HCT116 (cell line): Measurements from ENCODE around the gene ACSBG1. TPM values are rescaled to one million over a fixed set of nuclear protein-coding genes. Genes with fewer than 3 reads are reported as not detected.
A peak's percentile ranks its signal among the peaks of the same experiment; 100 is the strongest.

Experiments
- ATAC-seq: fragments of 200-7000 bp; cut with Tn5 transposase; 2 replicates; pipeline ENCODE4 v1.9.1; 2020; ENCODE audit warnings: mild to moderate bottlenecking, moderate library complexity
- BruUV-seq: library from RNA; stranded (reverse); fragments of 400-500 nt; replicated peaks from 2 replicates; lab custom pipeline; 2021; lab: Mats Ljungman, UMichigan
- CTCF ChIA-PET: fragments of 300-600 bp; sonication (Branson Sonifier 250); formaldehyde crosslinking; loops from one replicate; lab custom pipeline; 2021; ENCODE audit warnings: antibody characterized with exemption; lab: Charles Lee
- POLR2A ChIA-PET: fragments of 300-600, 350-600 bp; sonication (Branson Sonifier 250); formaldehyde crosslinking; loops from one replicate; lab custom pipeline; 2021; ENCODE audit warnings: antibody characterized with exemption; lab: Charles Lee
- RAD21 ChIA-PET, 2 experiments: fragments of 300-600 bp; sonication (Branson Sonifier 250); formaldehyde crosslinking; loops; one replicate each; lab custom pipeline; 2023; ENCODE audit warnings: low total read pairs in 2 of 2; ENCODE audit not compliant: uncharacterized antibody in 2 of 2, unreplicated experiment in 2 of 2, low non-redundant PET in 1 of 2; lab: Charles Lee
- DNase-seq: peaks from one replicate; pipeline ENCODE4 v3.0.0-alpha.2; 2010; ENCODE audit warnings: low read depth, low spot score
- H2AFZ ChIP-seq: fragments of 200-600 bp; shearing (Covaris generic), sonication (generic); 2 replicates; pipeline ENCODE4 v1.6.1; 2017; ENCODE audit warnings: low read depth, mixed run types, mixed read lengths, antibody characterized with exemption, low read length; ENCODE audit not compliant: poor library complexity, severe bottlenecking
- H3K27ac ChIP-seq: 2 replicates; pipeline ENCODE4 v1.5.1; 2012; ENCODE audit warnings: low read depth, low read length
- H3K27me3 ChIP-seq: fragments of 200-600 bp; sonication (generic); 2 replicates; pipeline ENCODE4 v1.6.1; 2016; ENCODE audit warnings: mixed run types, low read length, mixed read lengths; ENCODE audit not compliant: insufficient read depth
- H3K36me3 ChIP-seq, 2 experiments: fragments of 200-500 bp in 1 of 2; fragments of 200-600 bp in 1 of 2; sonication (Bioruptor generic) in 1 of 2; sonication (generic) in 1 of 2; 2 replicates each; pipeline versions ENCODE4 v1.5.1 to v1.6.1; 2014 to 2016; ENCODE audit warnings: low read length in 2 of 2, inconsistent platforms in 1 of 2, mixed read lengths in 1 of 2, mixed run types in 1 of 2; ENCODE audit not compliant: insufficient read depth in 2 of 2, control insufficient read depth in 1 of 2
- H3K4me1 ChIP-seq, 2 experiments: fragments of 200-600 bp in 1 of 2; sonication (generic) in 1 of 2; 2 replicates each; pipeline versions ENCODE4 v1.5.1 to v1.6.1; 2012 to 2017; ENCODE audit warnings: low read length in 2 of 2, inconsistent platforms in 1 of 2, mild to moderate bottlenecking in 1 of 2, mixed read lengths in 1 of 2, mixed run types in 1 of 2, moderate library complexity in 1 of 2; ENCODE audit not compliant: insufficient read depth in 2 of 2, control insufficient read depth in 1 of 2
- H3K4me2 ChIP-seq: fragments of 200-600 bp; sonication (generic); 2 replicates; pipeline ENCODE4 v1.6.1; 2017; ENCODE audit warnings: mixed run types, low read length, mixed read lengths
- H3K4me3 ChIP-seq, 2 experiments: fragments of 200-600 bp in 1 of 2; sonication (generic) in 1 of 2; replicated peaks in 1 of 2; 2 replicates each; pipeline ENCODE4 v1.5.1; 2011 to 2016; ENCODE audit warnings: low read length in 2 of 2, control low read depth in 1 of 2, low read depth in 1 of 2, mild to moderate bottlenecking in 1 of 2, mixed read lengths in 1 of 2, mixed run types in 1 of 2
- H3K79me2 ChIP-seq: fragments of 200-600 bp; sonication (generic); 2 replicates; pipeline ENCODE4 v1.6.1; 2017; ENCODE audit warnings: mild to moderate bottlenecking, mixed run types, low read length, moderate library complexity, mixed read lengths; ENCODE audit not compliant: insufficient read depth
- H3K9ac ChIP-seq: fragments of 200-600 bp; sonication (generic); 2 replicates; pipeline ENCODE4 v1.6.1; 2016; ENCODE audit warnings: low read length, mixed read lengths
- H3K9me2 ChIP-seq: fragments of 200-600 bp; sonication (generic), shearing (Covaris generic); 2 replicates; pipeline ENCODE4 v1.6.1; 2017; ENCODE audit warnings: mixed run types, mild to moderate bottlenecking, moderate library complexity; ENCODE audit not compliant: insufficient read depth
- H3K9me3 ChIP-seq, 2 experiments: fragments of 200-500 bp in 1 of 2; fragments of 200-600 bp in 1 of 2; sonication (Bioruptor generic) in 1 of 2; sonication (generic) in 1 of 2; 2 replicates each; pipeline ENCODE4 v1.6.1; 2014 to 2017; ENCODE audit warnings: low read length in 2 of 2, mixed read lengths in 2 of 2, inconsistent platforms in 1 of 2, low read depth in 1 of 2, mild to moderate bottlenecking in 1 of 2, mixed run types in 1 of 2, moderate library complexity in 1 of 2; ENCODE audit not compliant: control insufficient read depth in 1 of 2, insufficient read depth in 1 of 2
- H4K20me1 ChIP-seq: fragments of 200-600 bp; sonication (generic), shearing (Covaris generic); 2 replicates; pipeline ENCODE4 v1.6.1; 2017; ENCODE audit warnings: mixed run types, mild to moderate bottlenecking, moderate library complexity; ENCODE audit not compliant: insufficient read depth
- ELF1 ChIP-seq: IDR thresholded peaks from 2 replicates; pipeline ENCODE4 v1.6.1; 2012; ENCODE audit warnings: low read depth, borderline replicate concordance
- POLR2AphosphoS5 ChIP-seq: IDR thresholded peaks from 2 replicates; pipeline ENCODE4 v1.6.1; 2011; ENCODE audit warnings: mild to moderate bottlenecking, low read depth, low read length, moderate library complexity
- SRF ChIP-seq: IDR thresholded peaks from 2 replicates; pipeline ENCODE4 v1.6.1; 2012; ENCODE audit warnings: low read depth
- TCF7L2 ChIP-seq: IDR thresholded peaks from 2 replicates; pipeline ENCODE4 v1.7.0; 2011; ENCODE audit warnings: borderline replicate concordance, inconsistent platforms; ENCODE audit not compliant: insufficient read depth, insufficient read length; ENCODE audit errors: extremely low read depth
- YY1 ChIP-seq: IDR thresholded peaks from 2 replicates; pipeline ENCODE4 v1.6.1; 2011; ENCODE audit warnings: low read length, low read depth, moderate library complexity, mild to moderate bottlenecking; ENCODE audit not compliant: insufficient replicate concordance; ENCODE audit errors: extremely low read depth
- ZBTB33 ChIP-seq: IDR thresholded peaks from 2 replicates; pipeline ENCODE4 v1.6.1; 2011; ENCODE audit warnings: mild to moderate bottlenecking, low read length, moderate library complexity; ENCODE audit not compliant: insufficient replicate concordance; ENCODE audit errors: extremely low read depth
- intact Hi-C: fragments of 100-400 bp; cut with micrococcal nuclease; formaldehyde crosslinking; loops from 2 replicates; pipeline ENCODE4 v1.10.0; 2022
- total RNA-seq: library from RNA; stranded (reverse); gene quantifications from one replicate; pipeline ENCODE4 v1.2.1, GENCODE V29; 2021; ENCODE audit not compliant: unreplicated experiment

Gene ACSBG1
- total RNA-seq, 1 experiment from 2014 or later = 0.71 TPM

GRCh38 chr15:78212008-78212407, 22.4 kb downstream of the ACSBG1 start:
- Histone ChIP-seq H3K9me3 (no peaks in the 10 kb centered on the region), H3K4me2 (peak overlapping the region; percentile 75), H3K9ac (no peak overlapping the region), H3K27me3 (no peaks in the 10 kb centered on the region)
- CTCF ChIA-PET = interaction anchor here (2.6 kb wide), 1 partner anchor 17 kb away, joined by 12 read pairs; no protein-coding TSS in a partner anchor
- intact Hi-C loops = no loop called here
- no TSS peak for BruUV-seq
- RAD21 ChIA-PET = no interaction called here
- TF ChIP-seq SRF (no peak), ZBTB33 (no peak), TCF7L2 (no peak), YY1 (no peak), POLR2AphosphoS5 (no peak), ELF1 (no peak)
- TF ChIP-seq, all 23 proteins: peak for 0
- POLR2A ChIA-PET = no interaction called here
- Histone ChIP-seq H3K9me2 (no peaks in the 10 kb centered on the region), H4K20me1 (no peaks in the 10 kb centered on the region), H3K4me3 (peak overlapping the region in 1 of 2 experiments; percentile 28; a peak in 1 of 4 replicates), H3K36me3 (no peaks in the 10 kb centered on the region), H3K27ac (no peak overlapping the region), H3K79me2 (no peaks in the 10 kb centered on the region), H2AFZ (no peak overlapping the region), H3K4me1 (peaks cover 43 to 81% of the 10 kb centered on the region in 2 experiments)
- DNase-seq (no peak), ATAC-seq (no peak)
